ENCODE measurements around the gene RAB9A.
"Not testable (repeated sequence)": the region's sequence is repeated elsewhere in the genome, so short reads cannot be mapped to it uniquely, and the experiment has no call there.

RAB9A gene

DNA sequence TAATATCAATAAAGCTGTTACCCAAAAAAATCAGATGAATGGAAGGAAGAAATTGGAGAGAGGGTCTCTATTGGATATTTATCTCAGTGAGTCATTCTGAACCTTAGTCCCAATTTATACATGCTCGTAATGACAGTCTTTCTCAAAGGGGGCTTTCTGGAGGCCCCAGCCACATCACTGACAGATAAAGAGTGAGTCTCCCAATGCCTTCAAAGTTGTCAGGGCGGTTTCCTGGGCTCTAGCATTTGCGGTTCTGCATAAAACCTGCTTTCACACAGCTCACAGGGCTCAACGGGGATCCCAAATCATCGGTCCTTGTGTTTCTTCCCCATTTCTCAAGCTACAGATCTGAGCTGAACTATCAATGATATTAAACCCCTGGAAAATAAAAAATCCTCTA lies 18.7 kb upstream of the RAB9A start:
- DNase-seq: no peak

DNA sequence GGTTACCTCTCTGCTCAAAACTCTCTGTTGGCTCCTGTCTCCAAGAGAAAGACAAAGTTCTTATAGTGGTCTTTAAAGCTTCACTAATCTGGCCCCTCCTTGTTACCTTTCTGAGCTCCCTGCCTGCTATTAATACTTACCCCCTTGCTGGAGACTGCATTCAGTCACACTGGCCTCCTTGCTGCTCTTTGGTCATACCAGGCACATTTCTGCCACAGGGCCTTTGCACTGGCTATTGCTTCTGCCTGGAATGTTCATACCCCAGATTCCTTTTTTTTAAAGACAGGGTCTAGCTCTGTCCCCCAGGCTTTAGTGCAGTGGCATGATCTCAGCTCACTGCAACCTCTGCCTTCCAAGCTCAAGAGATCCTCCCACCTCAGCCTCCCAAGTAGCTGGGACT lies 15.9 kb upstream of the RAB9A start:
- DNase-seq: no peak

DNA sequence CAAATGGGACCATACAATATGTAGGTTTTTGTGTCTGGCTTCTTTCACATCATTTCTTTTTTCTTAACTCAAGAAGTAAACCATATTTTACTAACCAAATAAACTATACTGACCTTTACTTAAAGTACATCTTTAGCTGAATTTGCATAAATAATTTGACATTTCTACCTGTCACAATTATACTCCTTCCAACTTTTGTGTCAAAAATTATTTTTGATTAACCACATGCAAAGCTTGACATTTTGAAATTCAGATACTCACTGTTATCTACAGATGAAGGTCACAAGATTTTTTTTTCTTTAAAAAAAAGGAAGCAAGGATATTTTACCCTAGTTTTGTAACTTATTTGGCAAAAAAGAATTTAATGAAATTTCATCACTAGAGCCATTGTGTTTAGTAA lies 12.0 kb upstream of the RAB9A start:
- DNase-seq: no peak

DNA sequence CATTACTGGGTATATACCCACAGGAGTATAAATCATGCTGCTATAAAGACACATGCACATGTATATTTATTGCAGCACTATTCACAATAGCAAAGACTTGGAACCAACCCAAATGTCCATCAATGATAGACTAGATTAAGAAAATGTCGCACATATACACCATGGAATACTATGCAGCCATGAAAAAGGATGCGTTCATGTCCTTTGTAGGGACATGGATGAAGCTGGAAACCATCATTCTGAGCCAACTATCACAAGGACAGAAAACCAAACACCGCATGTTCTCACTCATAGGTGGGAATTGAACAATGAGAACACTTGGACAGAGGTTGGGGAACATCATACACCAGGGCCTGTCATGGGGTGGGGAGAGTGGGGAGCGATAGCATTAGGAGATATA lies 9.2 kb upstream of the RAB9A start:
- not testable (repeated sequence) for DNase-seq

DNA sequence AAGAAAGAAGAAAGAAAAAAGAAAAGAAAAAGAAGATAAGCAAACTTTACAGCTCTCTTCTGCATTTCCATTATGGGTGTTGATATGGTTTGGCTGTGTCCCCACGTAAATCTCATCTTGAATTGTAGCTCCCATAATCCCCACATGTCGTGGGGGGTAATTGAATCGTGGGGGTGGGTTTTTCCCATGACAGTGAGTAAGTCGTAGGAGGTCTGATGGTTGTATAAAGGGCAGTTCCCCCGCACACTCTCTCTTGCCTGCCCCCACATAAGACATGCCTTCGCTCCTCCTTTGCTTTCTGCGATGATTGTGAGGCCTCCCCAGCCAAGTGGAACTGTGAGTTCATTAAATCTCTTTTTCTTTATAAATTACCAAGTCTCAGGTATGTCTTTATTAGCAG lies 7.3 kb upstream of the RAB9A start:
- no peak for DNase-seq

DNA sequence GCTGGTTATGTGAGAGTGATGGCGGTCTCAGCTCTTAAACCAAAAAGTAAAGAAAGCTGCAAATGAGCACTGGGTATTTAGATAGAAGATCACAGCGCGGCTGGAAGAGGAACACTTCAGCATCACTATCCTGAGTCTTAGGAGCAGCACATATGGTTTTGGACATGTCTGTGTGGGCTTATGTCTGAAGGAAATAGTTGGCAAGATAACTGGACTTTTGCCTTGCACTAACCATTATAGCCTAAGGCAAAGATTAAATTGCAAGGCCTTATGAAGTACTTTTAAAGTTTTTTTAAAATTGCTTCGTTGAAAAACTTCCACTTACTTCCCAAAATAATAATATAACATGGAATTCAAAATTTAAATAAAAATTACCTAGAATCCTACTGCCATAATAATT lies 4.6 kb upstream of the RAB9A start:
- DNase-seq: no peak

DNA sequence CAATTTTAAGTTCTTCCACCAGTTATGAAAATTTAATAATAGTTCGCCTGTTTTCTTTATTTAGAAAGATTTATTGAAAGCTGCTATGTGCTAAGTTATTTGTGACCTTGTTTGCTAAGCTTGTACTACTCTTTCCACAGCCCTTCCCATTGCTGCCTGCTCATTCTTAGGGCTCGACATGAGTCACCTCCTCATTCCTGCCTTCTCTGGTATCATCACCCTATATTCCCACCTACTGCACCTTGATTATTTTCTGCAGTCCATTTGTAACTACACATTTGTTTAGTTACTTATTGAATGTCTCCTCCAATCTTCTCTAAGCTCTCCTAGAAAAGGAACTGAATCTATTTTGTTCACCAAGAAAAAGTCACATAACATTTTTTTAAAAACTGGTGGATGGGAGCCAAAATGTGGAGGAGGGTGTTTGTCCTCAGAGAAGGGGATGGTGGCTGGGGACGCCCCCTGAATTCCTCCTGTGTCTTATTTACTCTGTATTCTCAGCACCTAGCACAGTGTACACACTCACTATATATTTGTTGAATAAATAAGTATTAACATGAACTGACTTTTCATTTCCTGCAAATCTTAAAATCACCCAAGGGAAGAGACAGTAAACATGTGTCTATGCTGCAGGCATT lies 3.7 kb upstream of the RAB9A start:
- DNase-seq: no peak

DNA sequence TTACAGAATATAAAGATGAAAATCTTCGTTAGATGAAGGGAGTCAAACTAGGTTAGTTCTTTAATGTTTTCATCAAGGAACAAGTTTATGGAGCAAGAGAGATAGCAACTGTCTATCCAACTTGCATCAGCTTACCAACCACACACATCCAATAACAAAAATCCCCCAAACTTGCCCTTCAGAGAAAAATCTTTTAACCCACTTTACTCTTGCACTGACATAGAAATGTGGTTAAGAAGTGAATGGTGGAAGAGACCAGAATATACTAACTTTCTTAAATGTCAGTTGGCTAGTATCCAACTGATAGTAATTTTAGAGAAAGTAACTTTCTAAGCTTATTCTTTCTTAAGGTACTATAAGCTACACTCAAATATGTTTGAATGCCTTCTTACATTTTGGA lies 1.7 kb upstream of the RAB9A start:
- no peak for DNase-seq

DNA sequence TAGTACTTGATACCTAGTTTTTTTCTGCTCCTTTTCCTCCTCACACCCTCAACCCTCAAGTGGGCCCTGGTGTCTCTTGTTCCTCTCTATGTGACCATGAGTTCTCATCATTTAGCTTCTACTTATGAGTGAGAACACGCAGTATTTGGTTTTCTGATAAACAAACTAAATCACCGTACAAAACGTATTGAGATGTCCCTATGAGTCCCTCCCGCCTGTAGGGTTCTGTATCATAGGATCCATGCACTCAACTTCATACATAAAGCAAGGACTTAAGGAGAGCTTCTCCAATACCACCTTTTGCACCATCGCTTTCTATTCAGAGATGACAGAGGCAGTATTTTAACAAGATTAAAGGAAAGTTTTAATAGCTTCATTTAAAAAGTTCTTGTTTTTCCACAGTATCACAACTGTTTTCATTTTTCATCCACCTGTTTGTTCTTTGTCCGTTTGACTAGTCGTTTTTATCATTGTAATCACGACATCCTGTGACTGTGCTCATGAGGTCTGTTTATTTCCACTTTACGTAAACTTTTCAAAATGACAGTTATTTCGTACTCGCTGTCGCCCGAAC lies 457 bp upstream of the RAB9A start:
- DNase-seq: no peak

DNA sequence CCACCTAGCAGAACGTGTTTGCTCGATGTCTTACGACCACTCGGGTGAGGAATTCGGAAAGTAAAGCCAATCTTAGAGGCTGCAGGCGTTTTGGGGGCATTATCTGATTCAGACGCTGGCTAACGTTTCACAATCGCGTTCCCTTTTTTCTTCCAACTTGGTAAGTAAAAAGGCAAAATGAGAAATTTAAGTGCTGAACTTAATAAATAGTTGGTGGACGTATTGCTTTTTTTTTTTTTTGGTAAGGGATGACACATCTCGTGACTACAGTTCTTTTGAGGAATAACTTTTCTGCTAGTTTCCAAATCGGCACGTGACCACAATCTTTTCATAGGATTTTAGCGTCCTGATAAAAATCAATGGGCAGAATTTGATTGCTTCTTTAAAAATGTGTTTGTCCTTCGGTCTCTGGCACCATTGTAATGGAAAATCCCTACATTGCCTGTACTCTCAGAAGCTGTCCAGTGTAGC lies 848 bp downstream of the RAB9A start:
- no peak for DNase-seq

DNA sequence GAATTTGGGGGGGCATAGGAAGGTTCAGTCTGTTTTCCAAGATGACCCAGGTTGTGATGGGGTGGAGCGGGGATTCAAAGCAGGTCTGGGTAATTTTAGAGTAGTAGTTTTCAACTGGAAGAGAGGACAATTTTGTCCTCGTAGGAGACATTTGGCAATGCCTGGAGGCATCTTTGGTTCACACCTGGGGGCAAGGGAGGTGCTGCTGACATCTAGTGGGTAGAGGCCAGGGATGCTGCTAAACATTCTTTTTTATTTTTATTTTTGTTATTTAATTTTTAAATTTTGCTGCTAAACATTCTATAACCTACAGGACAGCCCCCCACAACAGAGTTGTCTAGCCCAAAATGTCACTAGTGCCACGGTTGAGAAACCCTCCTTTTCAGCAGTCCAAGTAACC lies 1.9 kb downstream of the RAB9A start:
- no peak for DNase-seq

DNA sequence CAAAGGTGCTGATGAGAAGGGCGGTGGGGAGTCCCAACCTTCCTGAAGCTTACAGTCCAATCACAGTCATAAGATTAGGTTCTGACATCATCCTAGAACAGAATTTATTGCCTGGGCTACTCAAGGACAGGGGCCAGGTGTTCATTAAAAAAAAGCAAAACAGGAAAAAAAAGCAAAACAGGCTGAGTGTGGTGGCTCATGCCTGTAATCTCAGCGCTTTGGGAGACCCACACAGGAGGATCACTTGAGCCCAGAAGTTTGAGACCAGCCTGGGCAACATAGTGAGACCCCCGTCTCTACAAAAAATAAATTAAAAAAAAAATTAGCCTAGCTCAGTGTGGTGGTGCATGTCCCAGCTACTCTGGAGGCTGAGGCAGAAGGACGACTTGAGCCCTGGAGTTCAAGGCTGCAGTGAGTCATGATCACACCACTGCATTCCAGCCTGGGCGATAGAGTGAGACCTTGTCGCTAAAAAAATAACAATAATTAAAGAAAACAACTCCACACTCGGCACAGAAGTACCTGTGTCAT lies 3.0 kb downstream of the RAB9A start:
- no peak for DNase-seq

DNA sequence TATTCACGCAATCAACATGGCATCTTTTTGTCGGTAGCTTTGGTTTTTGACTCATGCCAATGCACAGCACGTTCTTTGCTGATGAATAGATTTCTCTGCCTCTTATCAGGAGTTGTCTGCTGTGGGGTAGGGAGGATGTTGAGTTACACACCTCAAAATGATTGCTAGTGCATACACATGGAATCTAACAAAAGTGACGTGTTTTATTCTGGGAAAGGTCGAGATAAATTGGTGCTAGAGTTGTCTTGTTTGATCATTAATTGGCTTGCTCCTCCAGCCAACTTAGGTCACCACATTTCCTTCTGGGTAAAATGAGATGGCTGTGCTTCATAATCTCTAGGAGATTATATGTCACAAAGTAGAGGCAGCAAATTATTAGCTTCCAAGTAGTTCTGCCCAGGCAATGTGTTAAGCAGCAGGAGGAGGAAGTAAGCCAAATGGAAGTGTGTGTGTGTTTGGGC lies 3.9 kb downstream of the RAB9A start:
- no peak for DNase-seq

DNA sequence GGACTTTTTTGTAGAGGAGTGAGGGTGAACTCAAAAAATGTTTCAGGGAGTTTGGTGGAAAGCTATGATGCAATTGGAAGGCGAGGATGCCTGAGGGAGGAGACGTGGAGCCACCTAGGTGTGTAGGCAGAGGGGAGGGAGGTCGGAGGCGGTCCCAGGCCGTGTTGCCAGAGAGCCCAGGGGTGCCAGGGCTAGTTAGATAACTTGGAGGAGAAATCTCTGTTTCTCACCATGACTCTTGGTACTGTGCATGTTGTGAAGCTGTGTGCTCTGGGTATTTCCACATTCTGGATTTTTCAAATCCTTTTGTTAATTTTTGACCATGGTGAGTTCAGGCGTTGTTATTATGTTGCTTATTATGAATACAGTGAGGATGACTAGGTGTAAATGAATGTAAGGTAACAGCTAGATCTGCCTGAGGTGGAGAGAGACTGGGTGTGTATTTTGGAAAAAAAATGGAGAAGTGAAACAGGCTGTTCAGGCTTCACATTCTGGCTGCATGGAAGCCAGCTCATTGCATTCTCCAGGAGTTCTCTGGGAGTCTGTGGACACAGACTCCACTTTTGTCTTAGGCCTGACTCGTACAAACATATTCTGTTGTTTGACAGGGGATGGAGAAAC lies 4.5 kb downstream of the RAB9A start:
- DNase-seq: no peak

DNA sequence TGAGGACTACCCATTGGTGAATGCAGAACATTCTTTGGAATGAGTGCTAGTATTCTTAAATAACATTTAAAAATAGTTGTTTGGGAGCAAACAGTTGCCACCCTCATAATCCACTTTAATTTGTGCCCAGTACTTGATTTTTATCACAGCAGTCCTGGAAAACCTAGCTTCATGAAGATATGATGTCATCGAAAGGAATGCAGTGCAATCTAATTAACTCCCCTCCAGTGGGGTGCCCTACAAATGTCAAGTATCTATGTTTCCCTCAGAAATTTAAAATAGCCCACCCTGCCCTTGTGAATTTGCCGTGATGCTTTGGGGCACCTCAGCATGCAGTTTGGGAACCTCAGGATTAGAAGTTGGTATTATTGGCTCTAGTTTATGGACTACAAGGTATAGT lies 5.4 kb downstream of the RAB9A start:
- no peak for DNase-seq

DNA sequence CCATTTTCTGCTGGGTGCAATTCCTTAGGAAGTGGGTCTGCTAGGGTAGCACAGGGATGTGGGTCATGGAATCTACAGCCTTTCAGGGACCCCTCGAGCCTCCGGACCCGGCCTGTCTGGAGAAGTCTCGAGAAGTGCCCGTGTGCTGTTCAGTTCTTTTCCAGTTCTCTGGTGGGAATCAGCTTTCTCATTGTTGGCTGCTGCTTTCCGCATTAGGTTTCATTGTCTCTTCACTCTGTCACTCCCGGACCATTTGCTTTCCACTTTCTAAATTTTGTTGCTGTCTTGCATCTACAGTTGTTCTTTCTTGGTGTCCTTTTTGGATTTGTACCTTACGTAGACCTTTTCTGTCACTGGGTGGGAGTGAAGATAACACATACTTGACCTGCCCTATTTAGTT lies 6.1 kb downstream of the RAB9A start:
- no peak for DNase-seq

DNA sequence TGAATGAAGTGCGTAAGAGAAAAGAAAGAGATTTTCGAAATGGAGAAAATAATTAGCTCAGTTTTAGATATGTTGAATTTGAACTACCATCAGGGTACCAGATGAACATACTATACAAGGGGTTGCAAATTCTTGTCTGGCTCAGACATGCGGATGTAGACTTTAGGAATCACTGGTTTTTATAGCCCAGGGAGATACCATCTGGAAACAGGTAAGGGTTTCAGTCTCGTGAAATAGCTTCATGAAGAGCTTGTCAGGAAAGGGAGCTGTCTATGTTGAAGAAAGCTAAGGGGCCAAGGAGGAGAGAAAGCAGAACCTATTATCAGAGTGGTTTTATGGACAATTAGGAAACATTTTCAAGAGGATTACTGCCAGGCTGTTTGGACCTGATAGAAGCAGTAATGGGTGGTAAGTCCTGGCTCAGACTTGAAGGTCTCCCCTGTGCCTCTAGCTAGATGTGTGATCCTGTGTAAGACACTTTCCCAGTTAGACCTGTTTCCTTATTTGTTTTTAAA lies 6.7 kb downstream of the RAB9A start:
- DNase-seq: no peak

DNA sequence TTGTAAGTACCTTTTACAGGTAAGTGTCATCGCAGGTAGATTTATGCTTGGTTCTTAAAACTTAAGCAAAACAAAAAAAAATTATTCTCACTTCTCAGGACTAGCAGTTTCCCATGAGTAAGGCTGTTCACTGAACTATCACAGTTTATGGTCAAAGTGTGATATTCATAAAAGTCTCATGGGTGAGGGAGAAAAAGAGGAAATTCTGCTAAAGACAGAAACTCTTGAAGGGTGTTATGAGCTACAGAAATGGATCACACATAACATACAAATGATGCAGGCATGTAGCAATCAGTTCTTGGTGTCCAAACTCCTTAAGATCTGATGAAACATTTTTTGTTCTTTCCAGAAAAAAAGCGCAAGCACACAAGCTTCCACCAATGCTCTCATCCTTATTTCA lies 8.5 kb downstream of the RAB9A start:
- DNase-seq: no peak

DNA sequence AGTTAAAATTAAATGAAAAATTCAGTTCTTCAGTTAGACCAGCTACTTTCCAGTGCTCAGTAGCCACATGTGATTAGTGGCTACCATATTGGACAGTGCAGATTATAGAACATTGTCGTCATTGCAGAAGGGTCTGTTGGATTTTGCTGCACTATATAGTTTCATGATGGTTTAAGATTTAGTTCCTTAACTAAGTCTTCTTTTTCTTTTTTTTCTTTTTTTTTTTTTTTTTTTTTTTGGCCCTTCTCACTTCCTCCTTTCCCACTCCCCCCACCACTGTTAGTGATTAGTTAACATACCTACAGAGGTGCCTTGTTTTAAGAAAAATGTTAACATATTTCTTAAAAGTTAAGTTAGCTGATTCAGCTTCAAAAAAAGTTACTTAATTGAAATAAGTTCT lies 9.0 kb downstream of the RAB9A start:
- no peak for DNase-seq

DNA sequence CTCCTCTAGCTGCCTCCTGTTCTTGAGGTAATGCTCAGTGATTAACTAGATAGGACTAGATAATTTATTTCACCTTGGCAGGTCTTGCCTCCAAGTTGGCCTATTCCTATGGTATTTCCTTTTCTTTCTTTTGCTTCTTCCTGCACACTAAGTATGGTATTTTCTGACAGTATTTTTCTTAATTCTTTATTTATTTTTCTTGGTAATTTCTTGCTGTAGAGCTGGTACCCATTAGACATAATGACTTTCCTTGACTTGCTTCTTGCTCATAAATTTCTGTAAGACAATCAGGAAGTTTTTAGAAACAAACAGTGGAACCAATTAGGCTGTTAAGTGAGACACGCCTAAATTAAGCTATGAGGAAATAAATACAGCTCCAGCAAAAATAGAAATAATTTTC lies 9.5 kb downstream of the RAB9A start:
- DNase-seq: no peak

DNA sequence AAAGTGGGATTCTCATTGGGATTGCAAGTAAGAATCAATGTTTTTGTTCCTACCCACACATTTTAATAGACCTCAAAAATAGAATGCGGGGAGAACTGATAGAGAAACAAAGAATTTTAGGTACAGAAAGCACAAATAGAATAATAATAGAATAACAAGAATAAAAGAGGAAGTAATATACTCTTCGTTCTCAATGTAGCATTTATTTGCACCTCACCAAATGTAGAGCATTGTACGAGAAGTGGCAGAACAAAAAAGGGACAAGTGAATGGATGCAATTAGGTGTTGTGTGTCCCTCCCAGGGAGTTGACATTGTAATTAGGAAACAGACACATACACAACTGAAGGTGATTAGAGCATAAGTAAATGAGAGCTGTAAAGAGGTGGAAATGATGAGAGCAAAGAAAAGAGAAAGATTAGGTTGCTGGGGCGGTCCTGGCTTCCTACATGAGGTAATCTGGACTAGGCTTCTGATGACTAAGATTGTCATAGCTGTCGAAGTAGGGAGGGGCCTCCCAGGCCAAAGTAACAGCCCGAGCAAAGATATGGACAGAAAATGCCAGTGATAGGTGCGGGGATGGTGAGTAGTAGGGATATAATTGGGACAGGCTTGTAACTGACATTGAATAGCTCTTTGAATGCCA lies 10.4 kb downstream of the RAB9A start:
- DNase-seq: no peak

DNA sequence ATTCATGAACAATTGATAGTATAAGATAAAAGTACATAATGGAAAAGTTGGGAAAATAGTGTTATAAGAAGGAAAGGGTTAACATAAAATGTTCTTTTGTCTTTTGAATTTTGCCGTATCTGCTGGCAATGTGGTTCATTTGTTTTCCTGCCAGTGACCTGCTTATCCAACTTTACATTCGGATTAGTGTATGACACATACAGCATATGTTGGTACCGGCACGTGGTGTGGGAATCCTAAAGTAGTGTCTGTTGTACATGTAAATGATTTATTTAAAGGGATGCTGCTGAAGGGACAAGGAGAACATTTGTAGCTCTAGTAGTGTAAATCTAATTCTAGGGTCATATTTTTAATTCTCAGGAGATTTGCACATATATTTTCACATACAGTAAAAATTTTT lies 11.5 kb downstream of the RAB9A start:
- no peak for DNase-seq

DNA sequence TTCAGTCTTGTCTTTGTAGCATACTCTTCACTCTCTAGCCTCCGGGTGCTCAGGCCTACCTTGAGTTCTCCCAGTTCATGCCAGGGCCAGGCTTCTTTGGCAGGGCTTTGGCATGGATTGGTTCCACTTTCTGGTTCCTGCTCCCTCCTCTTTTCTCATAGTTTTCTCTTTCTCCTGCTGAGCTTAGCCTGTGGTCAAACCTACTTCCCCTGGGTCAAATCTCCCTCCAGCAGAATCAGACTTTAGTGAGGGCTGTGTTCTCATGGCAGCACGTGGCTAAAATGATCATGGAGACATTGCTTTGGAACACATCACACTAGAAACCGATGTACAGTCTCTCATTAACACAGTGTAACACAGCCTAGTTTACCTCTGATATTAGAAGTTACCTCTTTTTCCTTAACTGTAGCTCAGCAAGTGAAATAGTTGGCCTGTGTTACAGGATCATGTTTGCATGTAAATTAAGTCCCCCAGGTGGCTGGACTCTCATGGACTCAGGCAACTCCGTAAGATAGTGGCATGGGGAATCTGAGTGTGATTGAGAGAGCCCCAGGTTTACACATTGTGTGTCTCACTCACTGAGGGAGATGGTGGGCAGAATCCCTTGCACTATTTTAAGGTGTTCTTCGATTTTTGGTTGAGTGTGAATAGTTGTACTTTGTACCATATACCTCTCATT lies 13.3 kb downstream of the RAB9A start:
- no peak for DNase-seq
